Body of pancreas (tissue), 4 donors: ENCODE results near the gene ECD. TPM values are rescaled to one million over a fixed set of nuclear protein-coding genes. Genes with fewer than 3 reads are reported as not detected.

ENCODE experiments used
- ATAC-seq: fragments of 150-250 bp; one replicate; pipeline ENCODE4 v1.9.1; 2016
- DNase-seq, 4 donors: peaks; one replicate each; pipeline ENCODE4 v3.0.0-alpha.2; 2019
- H3K27ac ChIP-seq, 4 donors: fragments of 200-600 bp; sonication (generic); 1 replicate in 3 of 4; 2 replicates in 1 of 4; pipeline versions ENCODE4 v1.5.1 to v1.6.1; 2016 to 2019; ENCODE audit warnings: mild to moderate bottlenecking in 1 of 4, mixed read lengths in 1 of 4, moderate library complexity in 1 of 4
- H3K27me3 ChIP-seq, 2 donors: fragments of 200-600 bp; sonication (generic); one replicate each; pipeline ENCODE4 v1.6.0; 2016; ENCODE audit warnings: mild to moderate bottlenecking in 1 of 2
- H3K36me3 ChIP-seq, 2 donors: fragments of 200-600 bp; sonication (generic); replicated peaks in 1 of 2; 2 replicates each; pipeline ENCODE4 v1.5.1; 2016; ENCODE audit warnings: low read depth in 2 of 2; ENCODE audit not compliant: insufficient read depth in 1 of 2
- H3K4me1 ChIP-seq: fragments of 200-600 bp; sonication (generic); one replicate; pipeline ENCODE4 v1.6.0; 2016
- H3K4me3 ChIP-seq, 2 donors: fragments of 200-600 bp; sonication (generic); 1 replicate in 1 of 2; 2 replicates in 1 of 2; pipeline ENCODE4 v1.5.1; 2016 to 2019
- H3K9me3 ChIP-seq, 3 donors: fragments of 200-600 bp; sonication (generic); 1 replicate in 2 of 3; 2 replicates in 1 of 3; pipeline ENCODE4 v1.5.1; 2016
- POLR2A ChIP-seq, 3 donors: fragments of 450-650 bp; IDR thresholded peaks; one replicate each; pipeline ENCODE4 v1.6.1; 2016; ENCODE audit warnings: antibody characterized with exemption in 3 of 3, mild to moderate bottlenecking in 2 of 3
- WGBS, 2 donors: methylation state at CpG; one replicate each; pipeline ENCODE4 v1.1.5; 2017; 5-methylcytosine and 5-hydroxymethylcytosine counted together
- intact Hi-C: fragments of 100-400 bp; cut with DNase I; formaldehyde crosslinking; loops from one replicate; pipeline ENCODE4 v1.15.1; 2023
- total RNA-seq, 2 donors: library from RNA; depleted of rRNA; stranded (reverse); fragments of >200 nt; gene quantifications; one replicate each; pipeline ENCODE4 v1.1.0, GENCODE V29; 2016
- TF ChIP-seq, protein P1 (sequence below), 7 experiments: fragments of 450-650 bp in 4 of 7; fragments of 200-600 bp in 3 of 7; sonication (generic) in 3 of 7; IDR thresholded peaks; one replicate each; pipeline ENCODE4 v1.5.1; 2016 to 2019; ENCODE audit warnings: antibody characterized with exemption in 7 of 7

Gene ECD
- total RNA-seq, 2 donors from 2014 or later: 14.8 to 19.8 TPM

DNA sequence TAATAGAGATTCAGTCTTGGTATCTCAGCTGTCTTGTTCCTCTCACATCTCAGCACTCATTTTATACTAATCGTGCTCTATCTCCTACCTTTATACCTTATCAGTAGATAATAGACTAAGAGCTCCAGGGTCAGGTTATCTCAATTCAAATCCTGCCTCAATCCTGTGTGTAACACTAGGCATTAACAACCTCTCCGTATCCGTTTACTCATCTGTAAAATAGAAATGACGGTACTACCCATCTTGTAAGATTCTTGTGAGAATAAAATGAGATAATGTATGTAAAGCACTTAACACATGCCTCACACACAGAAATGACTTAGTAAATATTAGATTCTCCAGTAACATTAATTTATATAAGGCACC lies 70.5 kb downstream of the ECD start:
- no peak for DNase-seq
- no peak for TF ChIP-seq POLR2A (IDR thresholded peaks at IDR 0.05)
- TF ChIP-seq, protein P1, sequence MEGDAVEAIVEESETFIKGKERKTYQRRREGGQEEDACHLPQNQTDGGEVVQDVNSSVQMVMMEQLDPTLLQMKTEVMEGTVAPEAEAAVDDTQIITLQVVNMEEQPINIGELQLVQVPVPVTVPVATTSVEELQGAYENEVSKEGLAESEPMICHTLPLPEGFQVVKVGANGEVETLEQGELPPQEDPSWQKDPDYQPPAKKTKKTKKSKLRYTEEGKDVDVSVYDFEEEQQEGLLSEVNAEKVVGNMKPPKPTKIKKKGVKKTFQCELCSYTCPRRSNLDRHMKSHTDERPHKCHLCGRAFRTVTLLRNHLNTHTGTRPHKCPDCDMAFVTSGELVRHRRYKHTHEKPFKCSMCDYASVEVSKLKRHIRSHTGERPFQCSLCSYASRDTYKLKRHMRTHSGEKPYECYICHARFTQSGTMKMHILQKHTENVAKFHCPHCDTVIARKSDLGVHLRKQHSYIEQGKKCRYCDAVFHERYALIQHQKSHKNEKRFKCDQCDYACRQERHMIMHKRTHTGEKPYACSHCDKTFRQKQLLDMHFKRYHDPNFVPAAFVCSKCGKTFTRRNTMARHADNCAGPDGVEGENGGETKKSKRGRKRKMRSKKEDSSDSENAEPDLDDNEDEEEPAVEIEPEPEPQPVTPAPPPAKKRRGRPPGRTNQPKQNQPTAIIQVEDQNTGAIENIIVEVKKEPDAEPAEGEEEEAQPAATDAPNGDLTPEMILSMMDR (IDR thresholded peaks at IDR 0.05): no peak
- H3K4me1 ChIP-seq: peaks cover 18% of the 10 kb centered on the region
- no peaks in the 10 kb centered on the region for H3K27me3 ChIP-seq
- no peaks in the 10 kb centered on the region for H3K9me3 ChIP-seq
- 21 to 28% methylated on average over 4 of the region's 4 CpGs for WGBS, 2 donors
- H3K27ac ChIP-seq: peak overlapping the region; percentile 88 to 93 (median 90)
- H3K36me3 ChIP-seq: no peaks in the 10 kb centered on the region
- intact Hi-C loops: no loop called here
- H3K4me3 ChIP-seq: no peak overlapping the region
- no peak for ATAC-seq

DNA sequence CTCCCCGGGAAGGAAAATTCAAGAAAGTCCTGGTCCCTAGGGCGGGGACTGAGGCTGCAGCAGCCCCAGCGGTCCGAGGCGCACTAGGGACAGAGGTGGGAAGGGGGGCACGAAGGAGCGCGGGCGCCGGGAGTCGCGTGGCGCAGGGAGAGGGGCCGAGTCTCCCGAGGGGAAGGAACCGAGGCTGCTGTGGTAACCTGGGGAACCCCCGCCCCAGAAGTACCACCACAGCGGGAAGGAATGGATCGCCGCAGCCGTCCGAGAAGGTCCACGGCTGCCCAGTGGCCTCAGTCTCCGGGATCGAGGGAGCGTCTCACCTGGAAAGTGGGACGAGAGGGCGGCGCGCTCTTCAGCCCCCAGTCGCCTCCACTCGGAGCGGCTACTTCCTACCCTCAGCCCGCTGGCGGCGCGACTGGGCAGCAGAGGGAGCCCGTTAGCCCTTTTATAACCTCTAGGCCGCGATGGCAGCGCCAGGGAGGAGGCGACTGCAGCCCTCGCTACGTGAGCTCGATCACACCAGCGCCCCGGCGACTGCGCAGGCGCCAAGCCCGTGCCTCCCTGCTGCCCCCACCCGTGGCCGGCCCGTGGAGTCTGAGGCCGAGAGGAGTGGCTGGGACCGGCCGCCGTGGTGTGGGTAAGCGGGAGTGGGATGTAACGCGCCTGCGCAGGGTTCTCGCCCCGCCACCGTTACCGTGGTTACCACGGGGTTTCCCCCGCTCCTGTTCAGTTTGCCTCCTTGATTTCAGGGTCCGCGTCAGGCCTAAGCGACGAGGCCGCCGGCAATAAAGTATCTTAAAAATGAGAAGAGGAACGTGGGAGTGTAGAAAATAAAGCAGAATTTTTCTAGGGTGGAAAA lies 71.1 kb downstream of the ECD start, which contains the start of gene P4HA1:
Gene P4HA1 (minus strand): TSS at position 418 of the 856 bp plus-strand sequence. CDS start 21,983 bp downstream, outside the sequence.
- Histone ChIP-seq H3K36me3 (no peaks in the 10 kb centered on the region), H3K27me3 (no peaks in the 10 kb centered on the region), H3K9me3 (no peaks in the 10 kb centered on the region), H3K27ac (peak within 1 kb of the TSS; percentile 88 to 93 (median 90)), H3K4me1 (peaks cover 23% of the 10 kb centered on the region), H3K4me3 (peak within 1 kb of the TSS; percentile 32 to 49)
- DNase-seq (peak; percentile 98 to 100 (median 99)), ATAC-seq (peak; percentile 96)
- TF ChIP-seq, protein P1 (IDR thresholded peaks at IDR 0.05): peak; percentile 33 to 86 (median 76)
- TF ChIP-seq POLR2A (IDR thresholded peaks at IDR 0.05): peak; percentile 96 to 99 (median 99)
- WGBS, 2 donors: 0 to 1% methylated on average over 22 to 75 of the region's 75 CpGs
- intact Hi-C loops: no loop called here

DNA sequence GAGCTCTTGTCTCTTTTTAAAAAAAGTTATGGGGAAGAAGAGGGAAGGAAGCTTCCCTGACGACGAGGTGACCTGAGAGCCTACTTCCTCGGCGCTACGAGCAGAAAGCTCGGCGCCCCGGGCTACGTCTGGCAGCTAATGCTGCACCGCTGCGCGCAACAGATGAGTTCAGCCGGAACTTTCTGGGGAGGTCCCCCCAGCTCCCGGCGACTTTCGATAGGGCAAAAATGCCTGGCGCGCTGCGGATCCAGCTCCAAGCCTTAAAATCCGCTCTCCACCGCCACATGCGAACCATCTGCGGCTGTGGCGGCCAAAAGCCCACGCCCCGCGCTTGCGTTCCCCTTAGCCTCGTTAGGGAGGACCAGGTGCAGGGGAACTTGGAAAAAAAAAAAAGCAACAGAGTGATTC lies 71.8 kb downstream of the ECD start:
- DNase-seq: peak; percentile 67 to 76 (median 70)
- Histone ChIP-seq H3K4me1 (peaks cover 29% of the 10 kb centered on the region), H3K9me3 (no peaks in the 10 kb centered on the region), H3K36me3 (no peaks in the 10 kb centered on the region), H3K27ac (peak overlapping the region; percentile 88 to 93 (median 90)), H3K4me3 (peak overlapping the region; percentile 32 to 49), H3K27me3 (no peaks in the 10 kb centered on the region)
- intact Hi-C loops: no loop called here
- no peak for TF ChIP-seq POLR2A (IDR thresholded peaks at IDR 0.05)
- TF ChIP-seq, protein P1 (IDR thresholded peaks at IDR 0.05): no peak
- ATAC-seq: peak; percentile 38
- 0 to 1% methylated on average over 29 of the region's 29 CpGs for WGBS, 2 donors

DNA sequence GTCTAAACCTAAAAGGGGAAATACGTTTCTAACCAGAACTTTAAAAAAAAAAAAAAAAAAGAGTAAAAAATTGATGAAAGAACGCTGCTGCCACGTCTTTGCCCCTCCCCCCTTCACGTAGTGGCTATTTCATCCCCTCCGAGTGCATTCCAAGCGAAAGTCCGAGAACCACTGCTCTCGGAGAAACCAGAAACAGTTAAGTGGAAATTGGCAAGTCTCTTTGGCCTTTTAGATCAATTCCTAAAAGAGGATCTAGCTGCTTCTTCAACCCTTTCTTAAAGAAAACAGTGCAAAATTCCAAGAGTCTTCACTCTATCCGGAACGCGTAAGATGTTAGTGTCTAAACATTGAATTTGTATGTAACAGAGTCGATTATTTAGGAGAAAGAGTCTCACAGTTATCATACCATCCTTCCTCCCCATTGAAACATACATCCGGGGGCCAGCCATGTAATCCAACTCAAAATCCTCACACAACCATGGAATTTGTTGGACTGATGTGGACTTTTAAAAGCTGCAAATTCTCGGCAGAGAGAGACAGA lies 72.3 kb downstream of the ECD start:
- intact Hi-C loops: no loop called here
- WGBS, 2 donors: 0 to 1% methylated on average over 14 of the region's 14 CpGs

More for the DNA sequence above, 72.3 kb downstream of the ECD start:
- Histone ChIP-seq H3K27ac (peak overlapping the region; percentile 88 to 93 (median 90)), H3K9me3 (no peaks in the 10 kb centered on the region), H3K4me3 (peak overlapping the region; percentile 32 to 49), H3K36me3 (no peaks in the 10 kb centered on the region), H3K4me1 (peaks cover 29% of the 10 kb centered on the region), H3K27me3 (no peaks in the 10 kb centered on the region)
- ATAC-seq: no peak
- TF ChIP-seq, protein P1 (IDR thresholded peaks at IDR 0.05): no peak
- no peak for TF ChIP-seq POLR2A (IDR thresholded peaks at IDR 0.05)
- peak; percentile 43 to 62 (median 51) for DNase-seq
